ENCODE measurements around the gene ABHD2. TPM values are rescaled to one million over a fixed set of nuclear protein-coding genes. Genes with fewer than 3 reads are reported as not detected.

Gene ABHD2
- total and polyA plus RNA-seq, 4 donors, result 11.7 to 200 (median 59.3) TPM

DNA sequence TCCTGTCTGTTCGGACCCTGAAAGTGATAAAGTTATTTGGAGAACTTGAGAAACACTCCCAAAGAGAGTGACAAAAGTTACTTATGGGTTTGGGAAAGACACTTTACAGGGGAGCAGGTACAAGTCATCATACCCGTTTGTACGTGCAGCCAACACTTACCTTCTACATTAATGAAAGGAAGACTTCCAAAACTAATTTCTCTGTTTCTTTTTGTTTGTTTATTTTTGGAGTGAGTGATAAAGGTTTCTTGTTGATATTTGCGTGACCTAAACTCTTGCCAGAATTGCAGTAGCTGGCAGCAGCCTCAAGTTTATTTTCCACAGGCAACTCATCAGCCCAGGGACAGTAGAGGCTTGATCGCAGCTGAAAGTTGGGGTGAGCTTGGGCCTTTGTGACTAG is 8.4 kb downstream of the ABHD2 start:
- peak; percentile 53 to 87 (median 85) for DNase-seq
- Histone ChIP-seq H3K27me3 (ENCODE audit: control insufficient read depth in 3 of 3, insufficient read depth in 3 of 3, low read length in 2 of 3) (no peaks in the 10 kb centered on the region), H3K4me1 (ENCODE audit: control insufficient read depth in 5 of 5, insufficient read depth in 5 of 5, low read length in 5 of 5) (peaks cover 8 to 50% (median 38%) of the 10 kb centered on the region in 5 donors), H3K4me3 (no peak overlapping the region), H3K9ac (ENCODE audit: insufficient read depth in 1 of 2, low read length in 2 of 2) (no peak overlapping the region), H3K27ac (ENCODE audit: low read depth in 1 of 2, low read length in 1 of 2) (peak overlapping the region; percentile 53 to 72), H3K9me3 (ENCODE audit: control insufficient read depth in 4 of 4, insufficient read depth in 3 of 4, low read length in 3 of 4) (no peaks in the 10 kb centered on the region), H3K36me3 (ENCODE audit: control insufficient read depth in 4 of 4, insufficient read depth in 4 of 4, low read length in 4 of 4) (no peaks in the 10 kb centered on the region)
- no peak for ATAC-seq (ENCODE audit: insufficient read depth, low FRiP score)
- WGBS, 2 donors, result 41 to 69% methylated on average over 5 of the region's 5 CpGs
- TF ChIP-seq, protein P1, sequence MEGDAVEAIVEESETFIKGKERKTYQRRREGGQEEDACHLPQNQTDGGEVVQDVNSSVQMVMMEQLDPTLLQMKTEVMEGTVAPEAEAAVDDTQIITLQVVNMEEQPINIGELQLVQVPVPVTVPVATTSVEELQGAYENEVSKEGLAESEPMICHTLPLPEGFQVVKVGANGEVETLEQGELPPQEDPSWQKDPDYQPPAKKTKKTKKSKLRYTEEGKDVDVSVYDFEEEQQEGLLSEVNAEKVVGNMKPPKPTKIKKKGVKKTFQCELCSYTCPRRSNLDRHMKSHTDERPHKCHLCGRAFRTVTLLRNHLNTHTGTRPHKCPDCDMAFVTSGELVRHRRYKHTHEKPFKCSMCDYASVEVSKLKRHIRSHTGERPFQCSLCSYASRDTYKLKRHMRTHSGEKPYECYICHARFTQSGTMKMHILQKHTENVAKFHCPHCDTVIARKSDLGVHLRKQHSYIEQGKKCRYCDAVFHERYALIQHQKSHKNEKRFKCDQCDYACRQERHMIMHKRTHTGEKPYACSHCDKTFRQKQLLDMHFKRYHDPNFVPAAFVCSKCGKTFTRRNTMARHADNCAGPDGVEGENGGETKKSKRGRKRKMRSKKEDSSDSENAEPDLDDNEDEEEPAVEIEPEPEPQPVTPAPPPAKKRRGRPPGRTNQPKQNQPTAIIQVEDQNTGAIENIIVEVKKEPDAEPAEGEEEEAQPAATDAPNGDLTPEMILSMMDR (IDR thresholded peaks at IDR 0.05; ENCODE audit: control extremely low read depth, extremely low read depth), result no peak

DNA sequence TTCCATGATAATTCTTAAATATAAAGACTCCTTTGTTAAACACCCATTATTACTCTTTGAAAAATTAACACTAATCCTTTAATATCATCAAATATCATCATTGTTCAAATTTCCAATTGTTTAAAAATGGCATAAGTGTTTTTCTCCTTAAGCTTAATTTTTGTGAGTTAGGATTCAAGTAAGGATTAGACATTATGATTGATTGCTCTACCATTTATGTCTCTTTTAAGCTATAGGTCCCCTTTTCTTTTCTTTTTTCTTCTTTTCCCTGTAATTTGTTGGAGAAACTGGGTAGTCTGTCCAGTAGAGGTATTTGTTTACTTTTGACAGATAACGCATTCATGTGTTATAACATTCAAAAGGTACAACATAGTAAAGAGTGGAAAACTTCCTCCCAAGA is 9.1 kb downstream of the ABHD2 start:
- Histone ChIP-seq H3K27ac (ENCODE audit: low read depth in 1 of 2, low read length in 1 of 2) (no peak overlapping the region), H3K9me3 (ENCODE audit: control insufficient read depth in 4 of 4, insufficient read depth in 3 of 4, low read length in 3 of 4) (no peaks in the 10 kb centered on the region), H3K36me3 (ENCODE audit: control insufficient read depth in 4 of 4, insufficient read depth in 4 of 4, low read length in 4 of 4) (no peaks in the 10 kb centered on the region), H3K27me3 (ENCODE audit: control insufficient read depth in 3 of 3, insufficient read depth in 3 of 3, low read length in 2 of 3) (no peaks in the 10 kb centered on the region), H3K4me1 (ENCODE audit: control insufficient read depth in 5 of 5, insufficient read depth in 5 of 5, low read length in 5 of 5) (peaks cover 11 to 43% (median 36%) of the 10 kb centered on the region in 5 donors), H3K9ac (ENCODE audit: insufficient read depth in 1 of 2, low read length in 2 of 2) (no peak overlapping the region), H3K4me3 (no peak overlapping the region)
- DNase-seq (no peak), ATAC-seq (ENCODE audit: insufficient read depth, low FRiP score) (no peak)
- TF ChIP-seq, protein P1 (IDR thresholded peaks at IDR 0.05; ENCODE audit: control extremely low read depth, extremely low read depth), result no peak
- 53 to 94% methylated on average over 1 of the region's 1 CpG for WGBS, 2 donors

DNA sequence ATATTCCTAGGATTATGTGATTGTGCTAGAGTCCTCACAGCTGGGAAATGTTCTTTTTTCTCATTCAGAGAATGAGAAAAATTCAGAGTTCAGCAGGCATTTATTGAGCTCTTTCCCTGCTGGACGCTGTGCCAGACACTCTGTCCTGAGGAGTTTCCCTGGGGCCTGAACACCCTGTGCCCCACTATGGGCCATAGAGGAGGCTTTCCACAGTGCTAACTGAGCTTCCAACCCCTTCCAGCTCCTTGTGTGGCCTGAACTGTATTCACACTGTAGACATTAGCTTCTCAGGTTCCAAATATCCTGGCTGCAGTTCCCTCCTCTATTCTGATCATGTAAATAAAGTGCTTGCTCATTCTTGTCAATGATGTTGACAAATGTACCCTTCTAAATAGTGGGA is 10.0 kb downstream of the ABHD2 start:
- Histone ChIP-seq H3K4me3 (no peak overlapping the region), H3K27me3 (ENCODE audit: control insufficient read depth in 3 of 3, insufficient read depth in 3 of 3, low read length in 2 of 3) (no peaks in the 10 kb centered on the region), H3K36me3 (ENCODE audit: control insufficient read depth in 4 of 4, insufficient read depth in 4 of 4, low read length in 4 of 4) (peaks cover 0 to 2% (median 0%) of the 10 kb centered on the region in 4 donors), H3K9ac (ENCODE audit: insufficient read depth in 1 of 2, low read length in 2 of 2) (no peak overlapping the region), H3K9me3 (ENCODE audit: control insufficient read depth in 4 of 4, insufficient read depth in 3 of 4, low read length in 3 of 4) (no peaks in the 10 kb centered on the region), H3K4me1 (ENCODE audit: control insufficient read depth in 5 of 5, insufficient read depth in 5 of 5, low read length in 5 of 5) (peaks cover 12 to 46% (median 30%) of the 10 kb centered on the region in 5 donors), H3K27ac (ENCODE audit: low read depth in 1 of 2, low read length in 1 of 2) (peak overlapping the region; percentile 43 to 69)
- WGBS, 2 donors, result 62 to 74% methylated on average over 1 of the region's 1 CpG
- TF ChIP-seq, protein P1 (IDR thresholded peaks at IDR 0.05; ENCODE audit: control extremely low read depth, extremely low read depth), result no peak
- DNase-seq (peak in 2 of 3 donors; percentile 31 to 50), ATAC-seq (ENCODE audit: insufficient read depth, low FRiP score) (no peak)

DNA sequence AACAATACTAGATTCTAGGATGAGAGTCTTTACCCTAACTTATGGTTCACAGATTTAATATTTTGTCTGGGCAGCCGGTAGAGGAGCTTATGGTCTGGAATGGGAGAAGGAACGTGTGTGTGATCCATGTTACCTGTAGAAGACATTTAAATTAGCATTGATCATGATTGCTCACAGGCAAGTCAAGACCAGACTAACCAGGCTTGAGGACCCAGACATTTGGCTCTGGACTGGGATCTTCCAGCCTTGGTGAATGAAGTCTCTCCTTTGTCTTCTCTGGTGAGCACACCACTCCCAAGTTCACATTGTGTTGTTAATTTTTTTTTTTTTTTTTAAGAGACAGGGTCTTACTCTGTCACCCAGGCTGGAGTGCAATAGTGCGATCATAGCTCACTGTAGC is 11.7 kb downstream of the ABHD2 start:
- H3K27ac ChIP-seq (ENCODE audit: low read depth in 1 of 2, low read length in 1 of 2), result no peak overlapping the region
- TF ChIP-seq, protein P1 (IDR thresholded peaks at IDR 0.05; ENCODE audit: control extremely low read depth, extremely low read depth), result no peak

More for the DNA sequence above, 11.7 kb downstream of the ABHD2 start:
- Histone ChIP-seq H3K36me3 (ENCODE audit: control insufficient read depth in 4 of 4, insufficient read depth in 4 of 4, low read length in 4 of 4) (peaks cover 0 to 9% (median 0%) of the 10 kb centered on the region in 4 donors), H3K9ac (ENCODE audit: insufficient read depth in 1 of 2, low read length in 2 of 2) (no peak overlapping the region), H3K9me3 (ENCODE audit: control insufficient read depth in 4 of 4, insufficient read depth in 3 of 4, low read length in 3 of 4) (no peaks in the 10 kb centered on the region), H3K4me1 (ENCODE audit: control insufficient read depth in 5 of 5, insufficient read depth in 5 of 5, low read length in 5 of 5) (peaks cover 9 to 41% (median 27%) of the 10 kb centered on the region in 5 donors), H3K27me3 (ENCODE audit: control insufficient read depth in 3 of 3, insufficient read depth in 3 of 3, low read length in 2 of 3) (no peaks in the 10 kb centered on the region), H3K4me3 (no peak overlapping the region)
- no peak for DNase-seq
- no peak for ATAC-seq (ENCODE audit: insufficient read depth, low FRiP score)
- 97 to 99% methylated on average over 3 of the region's 3 CpGs for WGBS, 2 donors

Measured in lung (tissue), 12 donors.